ENCODE results near the gene NEUROD2. TPM values are rescaled to one million over a fixed set of nuclear protein-coding genes. Genes with fewer than 3 reads are reported as not detected.

The NEUROD2 gene
- total and polyA plus RNA-seq, 2 of the 13 experiments (the other 11 are each of a cell fraction or from before 2014, with no cell fraction given): not detected

DNA sequence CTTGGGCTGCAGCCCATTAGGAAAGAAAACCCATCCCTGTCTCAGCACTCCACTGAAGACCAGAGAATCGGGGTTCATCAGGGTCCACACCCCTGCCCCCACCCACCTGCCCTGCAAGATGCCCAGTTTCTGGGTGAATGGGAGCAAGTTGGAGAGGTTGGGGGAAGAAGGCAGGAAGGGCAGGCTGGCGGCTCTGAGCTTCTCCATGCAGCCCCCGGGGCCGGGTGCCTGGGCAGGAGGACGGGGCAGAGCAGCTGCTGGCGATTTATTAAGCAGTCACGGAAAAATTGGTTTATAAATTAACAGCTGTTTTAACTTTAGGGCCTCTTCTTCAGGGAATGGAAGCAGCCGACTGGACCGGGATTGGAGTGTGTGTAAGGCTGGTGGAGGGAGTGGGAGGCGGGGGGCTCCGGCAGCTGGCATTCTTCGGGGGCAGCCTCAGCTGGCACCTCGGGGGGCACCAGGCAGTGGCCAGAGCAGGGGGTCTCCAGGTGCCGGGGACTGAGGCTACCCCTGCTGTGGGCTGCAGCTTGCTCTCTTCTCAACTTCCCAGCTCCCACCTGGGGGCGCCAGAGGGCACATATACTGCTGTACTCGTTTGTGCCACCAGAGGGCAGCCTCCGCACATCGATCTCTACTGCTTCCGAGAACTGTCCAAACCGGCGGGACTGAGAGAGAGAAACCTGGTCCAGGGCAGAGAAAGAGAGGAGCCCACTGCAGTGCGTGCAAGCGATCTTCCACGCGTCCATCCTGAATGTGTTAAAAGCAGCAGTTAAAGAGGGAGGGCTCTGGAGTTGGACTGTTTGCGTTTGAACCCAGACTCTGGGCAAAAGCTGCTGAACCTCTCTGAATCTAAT is 14.0 kb upstream of the NEUROD2 start (continued):
- TF ChIP-seq, protein P1, sequence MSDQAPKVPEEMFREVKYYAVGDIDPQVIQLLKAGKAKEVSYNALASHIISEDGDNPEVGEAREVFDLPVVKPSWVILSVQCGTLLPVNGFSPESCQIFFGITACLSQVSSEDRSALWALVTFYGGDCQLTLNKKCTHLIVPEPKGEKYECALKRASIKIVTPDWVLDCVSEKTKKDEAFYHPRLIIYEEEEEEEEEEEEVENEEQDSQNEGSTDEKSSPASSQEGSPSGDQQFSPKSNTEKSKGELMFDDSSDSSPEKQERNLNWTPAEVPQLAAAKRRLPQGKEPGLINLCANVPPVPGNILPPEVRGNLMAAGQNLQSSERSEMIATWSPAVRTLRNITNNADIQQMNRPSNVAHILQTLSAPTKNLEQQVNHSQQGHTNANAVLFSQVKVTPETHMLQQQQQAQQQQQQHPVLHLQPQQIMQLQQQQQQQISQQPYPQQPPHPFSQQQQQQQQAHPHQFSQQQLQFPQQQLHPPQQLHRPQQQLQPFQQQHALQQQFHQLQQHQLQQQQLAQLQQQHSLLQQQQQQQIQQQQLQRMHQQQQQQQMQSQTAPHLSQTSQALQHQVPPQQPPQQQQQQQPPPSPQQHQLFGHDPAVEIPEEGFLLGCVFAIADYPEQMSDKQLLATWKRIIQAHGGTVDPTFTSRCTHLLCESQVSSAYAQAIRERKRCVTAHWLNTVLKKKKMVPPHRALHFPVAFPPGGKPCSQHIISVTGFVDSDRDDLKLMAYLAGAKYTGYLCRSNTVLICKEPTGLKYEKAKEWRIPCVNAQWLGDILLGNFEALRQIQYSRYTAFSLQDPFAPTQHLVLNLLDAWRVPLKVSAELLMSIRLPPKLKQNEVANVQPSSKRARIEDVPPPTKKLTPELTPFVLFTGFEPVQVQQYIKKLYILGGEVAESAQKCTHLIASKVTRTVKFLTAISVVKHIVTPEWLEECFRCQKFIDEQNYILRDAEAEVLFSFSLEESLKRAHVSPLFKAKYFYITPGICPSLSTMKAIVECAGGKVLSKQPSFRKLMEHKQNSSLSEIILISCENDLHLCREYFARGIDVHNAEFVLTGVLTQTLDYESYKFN (CRISPR knock-in tag; conservative IDR thresholded peaks at IDR 0.05): 0 out of 2 replicates have a peak, but pooled peaks have one; percentile 21
- TF ChIP-seq ZNF7 (CRISPR knock-in tag; IDR thresholded peaks at IDR 0.05): 0 out of 2 replicates have a peak, but pooled peaks have one; percentile 10
- TF ChIP-seq PHF5A (CRISPR knock-in tag; IDR thresholded peaks at IDR 0.05; ENCODE audit: low read depth, unreplicated experiment): peak; percentile 65
- TF ChIP-seq, protein P2, sequence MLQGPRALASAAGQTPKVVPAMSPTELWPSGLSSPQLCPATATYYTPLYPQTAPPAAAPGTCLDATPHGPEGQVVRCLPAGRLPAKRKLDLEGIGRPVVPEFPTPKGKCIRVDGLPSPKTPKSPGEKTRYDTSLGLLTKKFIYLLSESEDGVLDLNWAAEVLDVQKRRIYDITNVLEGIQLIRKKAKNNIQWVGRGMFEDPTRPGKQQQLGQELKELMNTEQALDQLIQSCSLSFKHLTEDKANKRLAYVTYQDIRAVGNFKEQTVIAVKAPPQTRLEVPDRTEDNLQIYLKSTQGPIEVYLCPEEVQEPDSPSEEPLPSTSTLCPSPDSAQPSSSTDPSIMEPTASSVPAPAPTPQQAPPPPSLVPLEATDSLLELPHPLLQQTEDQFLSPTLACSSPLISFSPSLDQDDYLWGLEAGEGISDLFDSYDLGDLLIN (CRISPR knock-in tag; IDR thresholded peaks at IDR 0.05; ENCODE audit: borderline replicate concordance): peak; percentile 85; the same call in 1 of the 2 replicates
- 0 out of 2 replicates have a peak, but pooled peaks have one; percentile 34 for TF ChIP-seq ZNF24 (IDR thresholded peaks at IDR 0.05)
- TF ChIP-seq ZNF569 (CRISPR knock-in tag; IDR thresholded peaks at IDR 0.05; ENCODE audit: borderline replicate concordance): no peak
- TF ChIP-seq, protein P3, sequence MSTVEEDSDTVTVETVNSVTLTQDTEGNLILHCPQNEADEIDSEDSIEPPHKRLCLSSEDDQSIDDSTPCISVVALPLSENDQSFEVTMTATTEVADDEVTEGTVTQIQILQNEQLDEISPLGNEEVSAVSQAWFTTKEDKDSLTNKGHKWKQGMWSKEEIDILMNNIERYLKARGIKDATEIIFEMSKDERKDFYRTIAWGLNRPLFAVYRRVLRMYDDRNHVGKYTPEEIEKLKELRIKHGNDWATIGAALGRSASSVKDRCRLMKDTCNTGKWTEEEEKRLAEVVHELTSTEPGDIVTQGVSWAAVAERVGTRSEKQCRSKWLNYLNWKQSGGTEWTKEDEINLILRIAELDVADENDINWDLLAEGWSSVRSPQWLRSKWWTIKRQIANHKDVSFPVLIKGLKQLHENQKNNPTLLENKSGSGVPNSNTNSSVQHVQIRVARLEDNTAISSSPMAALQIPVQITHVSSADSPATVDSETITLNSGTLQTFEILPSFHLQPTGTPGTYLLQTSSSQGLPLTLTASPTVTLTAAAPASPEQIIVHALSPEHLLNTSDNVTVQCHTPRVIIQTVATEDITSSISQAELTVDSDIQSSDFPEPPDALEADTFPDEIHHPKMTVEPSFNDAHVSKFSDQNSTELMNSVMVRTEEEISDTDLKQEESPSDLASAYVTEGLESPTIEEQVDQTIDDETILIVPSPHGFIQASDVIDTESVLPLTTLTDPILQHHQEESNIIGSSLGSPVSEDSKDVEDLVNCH (CRISPR knock-in tag; IDR thresholded peaks at IDR 0.05): no peak
- TF ChIP-seq, protein P4, sequence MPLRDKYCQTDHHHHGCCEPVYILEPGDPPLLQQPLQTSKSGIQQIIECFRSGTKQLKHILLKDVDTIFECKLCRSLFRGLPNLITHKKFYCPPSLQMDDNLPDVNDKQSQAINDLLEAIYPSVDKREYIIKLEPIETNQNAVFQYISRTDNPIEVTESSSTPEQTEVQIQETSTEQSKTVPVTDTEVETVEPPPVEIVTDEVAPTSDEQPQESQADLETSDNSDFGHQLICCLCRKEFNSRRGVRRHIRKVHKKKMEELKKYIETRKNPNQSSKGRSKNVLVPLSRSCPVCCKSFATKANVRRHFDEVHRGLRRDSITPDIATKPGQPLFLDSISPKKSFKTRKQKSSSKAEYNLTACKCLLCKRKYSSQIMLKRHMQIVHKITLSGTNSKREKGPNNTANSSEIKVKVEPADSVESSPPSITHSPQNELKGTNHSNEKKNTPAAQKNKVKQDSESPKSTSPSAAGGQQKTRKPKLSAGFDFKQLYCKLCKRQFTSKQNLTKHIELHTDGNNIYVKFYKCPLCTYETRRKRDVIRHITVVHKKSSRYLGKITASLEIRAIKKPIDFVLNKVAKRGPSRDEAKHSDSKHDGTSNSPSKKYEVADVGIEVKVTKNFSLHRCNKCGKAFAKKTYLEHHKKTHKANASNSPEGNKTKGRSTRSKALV (CRISPR knock-in tag; IDR thresholded peaks at IDR 0.05): peak; percentile 81; the same call in 1 of the 2 replicates
- TF ChIP-seq SOX13 (IDR thresholded peaks at IDR 0.05): no peak
- peak in 1 of 2 experiments; percentile 27; a peak in 1 of 4 replicates for TF ChIP-seq SOX13 (CRISPR knock-in tag; conservative IDR thresholded peaks at IDR 0.05 in 1 of 2, IDR thresholded peaks at IDR 0.05 in 1 of 2)
- TF ChIP-seq, protein P5, sequence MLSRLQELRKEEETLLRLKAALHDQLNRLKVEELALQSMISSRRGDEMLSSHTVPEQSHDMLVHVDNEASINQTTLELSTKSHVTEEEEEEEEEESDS (CRISPR knock-in tag; IDR thresholded peaks at IDR 0.05; ENCODE audit: borderline replicate concordance): no peak
- peak; percentile 90 for TF ChIP-seq CBX5 (CRISPR knock-in tag; IDR thresholded peaks at IDR 0.05; ENCODE audit: borderline replicate concordance)
- TF ChIP-seq, protein P6, sequence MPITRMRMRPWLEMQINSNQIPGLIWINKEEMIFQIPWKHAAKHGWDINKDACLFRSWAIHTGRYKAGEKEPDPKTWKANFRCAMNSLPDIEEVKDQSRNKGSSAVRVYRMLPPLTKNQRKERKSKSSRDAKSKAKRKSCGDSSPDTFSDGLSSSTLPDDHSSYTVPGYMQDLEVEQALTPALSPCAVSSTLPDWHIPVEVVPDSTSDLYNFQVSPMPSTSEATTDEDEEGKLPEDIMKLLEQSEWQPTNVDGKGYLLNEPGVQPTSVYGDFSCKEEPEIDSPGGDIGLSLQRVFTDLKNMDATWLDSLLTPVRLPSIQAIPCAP (CRISPR knock-in tag; IDR thresholded peaks at IDR 0.05; ENCODE audit: low read depth): no peak
- peak; percentile 92 for TF ChIP-seq ERF (CRISPR knock-in tag; IDR thresholded peaks at IDR 0.05)
- TF ChIP-seq SRSF1 (optimal IDR thresholded peaks at IDR 0.05; ENCODE audit: low read depth, low read length): no peak

Measured in HepG2 (cell line).